Fibroblast of lung (primary cell): Measurements from ENCODE around the gene UGP2. TPM values are rescaled to one million over a fixed set of nuclear protein-coding genes. Genes with fewer than 3 reads are reported as not detected.
"Not testable (repeated sequence)": the region's sequence is repeated elsewhere in the genome, so short reads cannot be mapped to it uniquely, and the experiment has no call there.

ENCODE experiments used
- DNase-seq, 2 donors: peaks; one replicate each; pipeline versions ENCODE4 v3.0.0 to v3.0.0-alpha.2; 2010; ENCODE audit warnings: low read depth in 2 of 2
- H2AFZ ChIP-seq: 2 replicates; pipeline ENCODE4 v1.5.1; 2012; ENCODE audit warnings: low read length, control low read depth, inconsistent platforms
- H3K27ac ChIP-seq: 2 replicates; pipeline ENCODE4 v1.5.1; 2011; ENCODE audit warnings: low read length, control low read depth; ENCODE audit not compliant: insufficient read depth
- H3K27me3 ChIP-seq: 2 replicates; pipeline ENCODE4 v1.5.1; 2011; ENCODE audit warnings: mild to moderate bottlenecking, low read length; ENCODE audit not compliant: control insufficient read depth, insufficient read depth
- H3K36me3 ChIP-seq: 2 replicates; pipeline ENCODE4 v1.5.1; 2011; ENCODE audit warnings: low read length; ENCODE audit not compliant: control insufficient read depth, insufficient read depth
- H3K4me1 ChIP-seq: 2 replicates; pipeline ENCODE4 v1.5.1; 2011; ENCODE audit warnings: low read length; ENCODE audit not compliant: control insufficient read depth, insufficient read depth; ENCODE audit errors: extremely low read depth
- H3K4me2 ChIP-seq: 2 replicates; pipeline ENCODE4 v1.5.1; 2011; ENCODE audit warnings: low read length, control low read depth; ENCODE audit not compliant: insufficient read depth; ENCODE audit errors: extremely low read depth
- H3K4me3 ChIP-seq, 4 experiments: fragments of 200-600 bp in 1 of 4; sonication (generic) in 1 of 4; replicated peaks in 1 of 4; 2 replicates each; pipeline ENCODE4 v1.5.1; 2011 to 2016; ENCODE audit warnings: low read length in 4 of 4, low read depth in 3 of 4, mild to moderate bottlenecking in 3 of 4, control low read depth in 2 of 4, inconsistent platforms in 1 of 4, mixed read lengths in 1 of 4; ENCODE audit not compliant: insufficient read depth in 1 of 4; ENCODE audit errors: control extremely low read depth in 1 of 4
- H3K79me2 ChIP-seq: 2 replicates; pipeline ENCODE4 v1.5.1; 2012; ENCODE audit warnings: mild to moderate bottlenecking, low read length, inconsistent platforms; ENCODE audit not compliant: control insufficient read depth, insufficient read depth
- H3K9ac ChIP-seq: 2 replicates; pipeline ENCODE4 v1.5.1; 2011; ENCODE audit warnings: mild to moderate bottlenecking, low read length, control low read depth; ENCODE audit not compliant: insufficient read depth
- H3K9me3 ChIP-seq: 2 replicates; pipeline ENCODE4 v1.5.1; 2012; ENCODE audit warnings: low read depth, low read length; ENCODE audit not compliant: control insufficient read depth, insufficient read depth
- H4K20me1 ChIP-seq: 2 replicates; pipeline ENCODE4 v1.5.1; 2011; ENCODE audit warnings: low read length; ENCODE audit not compliant: control insufficient read depth, insufficient read depth; ENCODE audit errors: extremely low read depth
- EZH2 ChIP-seq: IDR thresholded peaks from 2 replicates; pipeline ENCODE4 v1.5.1; 2012; ENCODE audit warnings: low read length, control low read depth, mild to moderate bottlenecking; ENCODE audit errors: missing control alignments
- polyA plus RNA-seq, 2 donors: library from polyadenylated mRNA; depleted of rRNA in 1 of 2; stranded (reverse) in 1 of 2; unstranded in 1 of 2; fragments of >200 nt; gene quantifications; 2 replicates each; pipeline ENCODE4 v1.2.1, GENCODE V29; 2011 to 2012; ENCODE audit warnings: missing spikeins in 1 of 2
- total RNA-seq: library from RNA; depleted of rRNA; stranded (reverse); fragments of >200 nt; gene quantifications from 2 replicates; pipeline ENCODE4 v1.2.1, GENCODE V29; 2014
- TF ChIP-seq, protein P1 (sequence below), 2 donors: IDR thresholded peaks in 1 of 2; conservative IDR thresholded peaks in 1 of 2; 1 replicate in 1 of 2; 2 replicates in 1 of 2; pipeline ENCODE4 v1.5.1; 2011 to 2012; ENCODE audit warnings: low read length in 2 of 2, control low read depth in 1 of 2, inconsistent platforms in 1 of 2, low read depth in 1 of 2, mild to moderate bottlenecking in 1 of 2

UGP2 gene
- total and polyA plus RNA-seq, 2 donors (not counting 1 experiment from before 2014, with no cell fraction given), result 77.8 to 180 TPM

- Histone ChIP-seq H3K9ac (no peak overlapping the region), H3K9me3 (no peaks in the 10 kb centered on the region), H3K27ac (no peak overlapping the region), H3K4me2 (no peak overlapping the region), H4K20me1 (no peaks in the 10 kb centered on the region), H3K27me3 (no peaks in the 10 kb centered on the region), H3K4me1 (no peaks in the 10 kb centered on the region), H3K79me2 (no peaks in the 10 kb centered on the region), H3K36me3 (peaks cover 2% of the 10 kb centered on the region), H2AFZ (no peak overlapping the region), H3K4me3 (no peak overlapping the region)
- no peak for DNase-seq
- TF ChIP-seq, protein P1, sequence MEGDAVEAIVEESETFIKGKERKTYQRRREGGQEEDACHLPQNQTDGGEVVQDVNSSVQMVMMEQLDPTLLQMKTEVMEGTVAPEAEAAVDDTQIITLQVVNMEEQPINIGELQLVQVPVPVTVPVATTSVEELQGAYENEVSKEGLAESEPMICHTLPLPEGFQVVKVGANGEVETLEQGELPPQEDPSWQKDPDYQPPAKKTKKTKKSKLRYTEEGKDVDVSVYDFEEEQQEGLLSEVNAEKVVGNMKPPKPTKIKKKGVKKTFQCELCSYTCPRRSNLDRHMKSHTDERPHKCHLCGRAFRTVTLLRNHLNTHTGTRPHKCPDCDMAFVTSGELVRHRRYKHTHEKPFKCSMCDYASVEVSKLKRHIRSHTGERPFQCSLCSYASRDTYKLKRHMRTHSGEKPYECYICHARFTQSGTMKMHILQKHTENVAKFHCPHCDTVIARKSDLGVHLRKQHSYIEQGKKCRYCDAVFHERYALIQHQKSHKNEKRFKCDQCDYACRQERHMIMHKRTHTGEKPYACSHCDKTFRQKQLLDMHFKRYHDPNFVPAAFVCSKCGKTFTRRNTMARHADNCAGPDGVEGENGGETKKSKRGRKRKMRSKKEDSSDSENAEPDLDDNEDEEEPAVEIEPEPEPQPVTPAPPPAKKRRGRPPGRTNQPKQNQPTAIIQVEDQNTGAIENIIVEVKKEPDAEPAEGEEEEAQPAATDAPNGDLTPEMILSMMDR (conservative IDR thresholded peaks at IDR 0.05 in 1 of 2, IDR thresholded peaks at IDR 0.05 in 1 of 2; ENCODE audit: low read depth in 1 of 2, low read length in 2 of 2), result no peak
Measured at GRCh38 chr2:63914311-63914710, 72.6 kb downstream of the UGP2 start.

GRCh38 chr2:63926815-63927214 lies 85.1 kb downstream of the UGP2 start:
- Histone ChIP-seq H3K9me3 (no peaks in the 10 kb centered on the region), H4K20me1 (no peaks in the 10 kb centered on the region), H3K36me3 (no peaks in the 10 kb centered on the region), H3K9ac (no peak overlapping the region), H3K4me3 (no peak overlapping the region), H3K79me2 (no peaks in the 10 kb centered on the region), H3K27ac (no peak overlapping the region), H2AFZ (no peak overlapping the region), H3K4me2 (no peak overlapping the region), H3K4me1 (no peaks in the 10 kb centered on the region), H3K27me3 (no peaks in the 10 kb centered on the region)
- no peak for TF ChIP-seq EZH2
- TF ChIP-seq, protein P1 (conservative IDR thresholded peaks at IDR 0.05 in 1 of 2, IDR thresholded peaks at IDR 0.05 in 1 of 2; ENCODE audit: low read depth in 1 of 2, low read length in 2 of 2), result no peak
- no peak for DNase-seq

- not testable (repeated sequence) for H4K20me1 ChIP-seq, H3K79me2 ChIP-seq, DNase-seq, H3K36me3 ChIP-seq, H3K27me3 ChIP-seq, H3K9ac ChIP-seq, H3K27ac ChIP-seq, H3K9me3 ChIP-seq, H3K4me2 ChIP-seq, H3K4me3 ChIP-seq, H2AFZ ChIP-seq, H3K4me1 ChIP-seq
Measured at GRCh38 chr2:63932104-63932503, 90.4 kb downstream of the UGP2 start.

Other genes starting within 250 kb of the UGP2 start
- gene VPS54, start 177.5 kb downstream of the UGP2 start, total RNA-seq, result 25.7 and 29.7 TPM in 2 replicates
- 14.8 and 18.4 TPM in 2 replicates for gene VPS54, start 177.5 kb downstream of the UGP2 start, polyA plus RNA-seq